GM13977 (cell line): Measurements from ENCODE around the gene SAMD5.

Source experiments
- DNase-seq: peaks from one replicate; pipeline ENCODE4 v3.0.0; 2012; ENCODE audit warnings: low spot score
- CTCF ChIP-seq: IDR thresholded peaks from 2 replicates; pipeline ENCODE4 v1.5.1; 2012; ENCODE audit warnings: mild to moderate bottlenecking, control low read depth; ENCODE audit not compliant: insufficient read depth; ENCODE audit errors: extremely low read depth, missing control alignments
- in situ Hi-C: fragments of 300-500 bp; cut with MboI; formaldehyde crosslinking; loops from one replicate; pipeline ENCODE4 v1.12.0; 2022; ENCODE audit warnings: low sequenced_read_pairs, low pct_unique_long_range_greater_than_20kb, mixed read lengths, inconsistent platforms; ENCODE audit not compliant: unreplicated experiment

SAMD5 gene

GRCh38 chr6:147547369-147547902 is 38.9 kb downstream of the SAMD5 start:
- no peak for DNase-seq
- no peak for TF ChIP-seq CTCF
- in situ Hi-C loops = no loop called here

- in situ Hi-C loops = no loop called here
- DNase-seq = no peak
- no peak for TF ChIP-seq CTCF
Observed at GRCh38 chr6:147548921-147549475, 40.5 kb downstream of the SAMD5 start.

GRCh38 chr6:147549531-147549930 is 41.0 kb downstream of the SAMD5 start:
- in situ Hi-C loops = no loop called here
- TF ChIP-seq CTCF = no peak
- no peak for DNase-seq

DNA sequence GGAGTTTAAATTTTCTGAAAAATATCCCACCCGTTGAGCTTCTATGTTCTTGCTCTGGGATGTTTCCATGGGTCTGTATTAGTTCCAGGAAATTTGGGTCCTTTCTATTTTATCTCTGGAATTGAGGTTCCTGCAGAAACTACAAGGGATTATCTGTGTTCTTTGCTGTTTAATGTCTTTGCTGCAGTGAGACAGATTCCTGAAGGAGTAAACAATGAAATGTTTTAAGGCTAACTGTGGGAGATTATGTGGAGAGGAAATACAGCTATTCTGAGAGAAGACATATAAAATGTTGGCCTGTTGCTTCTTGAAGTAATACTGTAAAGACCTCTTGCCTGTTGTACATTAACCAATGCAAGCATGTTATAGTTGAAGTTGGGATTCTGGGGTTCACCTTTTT is 43.5 kb downstream of the SAMD5 start:
- in situ Hi-C loops = no loop called here
- DNase-seq = no peak
- TF ChIP-seq CTCF = no peak

GRCh38 chr6:147553099-147553498 is 44.6 kb downstream of the SAMD5 start:
- TF ChIP-seq CTCF = no peak
- no peak for DNase-seq
- in situ Hi-C loops = no loop called here

DNA sequence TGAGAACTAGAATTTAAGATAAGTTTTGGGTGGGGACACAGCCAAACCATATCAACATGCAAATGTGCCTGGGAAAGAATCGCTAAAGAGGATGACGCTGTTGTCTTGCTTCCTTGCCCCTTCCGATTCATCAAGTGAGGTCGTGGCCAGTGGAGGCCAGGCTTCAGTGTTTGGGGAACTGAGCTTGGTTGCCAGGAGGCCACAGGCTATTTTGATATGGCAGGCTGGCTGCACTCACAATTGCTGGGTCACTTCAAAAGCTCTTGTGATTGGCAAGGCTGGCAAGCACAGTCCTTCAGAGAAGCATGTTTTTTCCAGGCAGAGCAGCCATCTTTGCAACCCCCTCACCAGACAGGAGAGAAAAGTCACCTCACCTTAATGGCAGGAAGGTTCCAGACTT is 45.8 kb downstream of the SAMD5 start:
- no peak for TF ChIP-seq CTCF
- in situ Hi-C loops = no loop called here
- no peak for DNase-seq
